Tibial artery (tissue), 4 donors: ENCODE data around the gene METTL8.
"Not testable (repeated sequence)": the region's sequence is repeated elsewhere in the genome, so short reads cannot be mapped to it uniquely, and the experiment has no call there.

Source experiments
- DNase-seq, 2 donors: peaks; one replicate each; pipeline ENCODE4 v3.0.0-alpha.2; 2019
- H3K27ac ChIP-seq, 2 donors: fragments of 200-600 bp; sonication (generic) in 1 of 2; 1 replicate in 1 of 2; 2 replicates in 1 of 2; pipeline ENCODE4 v1.5.1; 2018 to 2019; ENCODE audit warnings: mild to moderate bottlenecking in 1 of 2
- H3K27me3 ChIP-seq, 2 donors: fragments of 200-600 bp; sonication (generic) in 1 of 2; one replicate each; pipeline versions ENCODE4 v1.5.1 to v1.6.0; 2016 to 2019
- H3K36me3 ChIP-seq, 3 donors: fragments of 200-600 bp; sonication (generic) in 2 of 3; one replicate each; pipeline ENCODE4 v1.5.1; 2016 to 2019; ENCODE audit warnings: mild to moderate bottlenecking in 2 of 3
- H3K4me1 ChIP-seq, 4 donors: fragments of 200-600 bp; sonication (generic) in 2 of 4; 1 replicate in 3 of 4; 2 replicates in 1 of 4; pipeline ENCODE4 v1.5.1; 2016 to 2019
- H3K4me3 ChIP-seq, 2 donors: fragments of 200-600 bp; sonication (generic) in 1 of 2; 1 replicate in 1 of 2; 2 replicates in 1 of 2; pipeline ENCODE4 v1.5.1; 2018 to 2019; ENCODE audit warnings: mild to moderate bottlenecking in 2 of 2
- H3K9me3 ChIP-seq, 3 donors: fragments of 200-600 bp; sonication (generic) in 1 of 3; one replicate each; pipeline ENCODE4 v1.5.1; 2016 to 2019
- intact Hi-C: fragments of 100-400 bp; cut with DNase I; formaldehyde crosslinking; loops from one replicate; pipeline ENCODE4 v1.15.0; 2023; ENCODE audit warnings: low total_unique reads
- TF ChIP-seq, protein P1 (sequence below), 2 experiments: fragments of 200-600 bp in 1 of 2; fragments of 450-650 bp in 1 of 2; IDR thresholded peaks; one replicate each; pipeline ENCODE4 v1.5.1; 2017 to 2019; ENCODE audit warnings: antibody characterized with exemption in 2 of 2, mild to moderate bottlenecking in 1 of 2, moderate library complexity in 1 of 2

The METTL8 gene

GRCh38 chr2:171430516-171431410, 3.0 kb downstream of the METTL8 start:
- intact Hi-C loops: loop anchor here (5.0 kb wide), 2 partner anchors 92 to 458 kb away; partner anchors contain the start of gene CYBRD1
- no peak overlapping the region for H3K27ac ChIP-seq
- H3K36me3 ChIP-seq: peaks cover 0 to under 1% (median 0%) of the 10 kb centered on the region in 3 donors
- TF ChIP-seq, protein P1, sequence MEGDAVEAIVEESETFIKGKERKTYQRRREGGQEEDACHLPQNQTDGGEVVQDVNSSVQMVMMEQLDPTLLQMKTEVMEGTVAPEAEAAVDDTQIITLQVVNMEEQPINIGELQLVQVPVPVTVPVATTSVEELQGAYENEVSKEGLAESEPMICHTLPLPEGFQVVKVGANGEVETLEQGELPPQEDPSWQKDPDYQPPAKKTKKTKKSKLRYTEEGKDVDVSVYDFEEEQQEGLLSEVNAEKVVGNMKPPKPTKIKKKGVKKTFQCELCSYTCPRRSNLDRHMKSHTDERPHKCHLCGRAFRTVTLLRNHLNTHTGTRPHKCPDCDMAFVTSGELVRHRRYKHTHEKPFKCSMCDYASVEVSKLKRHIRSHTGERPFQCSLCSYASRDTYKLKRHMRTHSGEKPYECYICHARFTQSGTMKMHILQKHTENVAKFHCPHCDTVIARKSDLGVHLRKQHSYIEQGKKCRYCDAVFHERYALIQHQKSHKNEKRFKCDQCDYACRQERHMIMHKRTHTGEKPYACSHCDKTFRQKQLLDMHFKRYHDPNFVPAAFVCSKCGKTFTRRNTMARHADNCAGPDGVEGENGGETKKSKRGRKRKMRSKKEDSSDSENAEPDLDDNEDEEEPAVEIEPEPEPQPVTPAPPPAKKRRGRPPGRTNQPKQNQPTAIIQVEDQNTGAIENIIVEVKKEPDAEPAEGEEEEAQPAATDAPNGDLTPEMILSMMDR (IDR thresholded peaks at IDR 0.05): no peak
- H3K4me3 ChIP-seq: no peak overlapping the region
- DNase-seq: no peak
- H3K9me3 ChIP-seq: no peaks in the 10 kb centered on the region
- H3K27me3 ChIP-seq: no peaks in the 10 kb centered on the region
- H3K4me1 ChIP-seq: peaks cover 0 to 12% (median 6%) of the 10 kb centered on the region in 4 donors

DNA sequence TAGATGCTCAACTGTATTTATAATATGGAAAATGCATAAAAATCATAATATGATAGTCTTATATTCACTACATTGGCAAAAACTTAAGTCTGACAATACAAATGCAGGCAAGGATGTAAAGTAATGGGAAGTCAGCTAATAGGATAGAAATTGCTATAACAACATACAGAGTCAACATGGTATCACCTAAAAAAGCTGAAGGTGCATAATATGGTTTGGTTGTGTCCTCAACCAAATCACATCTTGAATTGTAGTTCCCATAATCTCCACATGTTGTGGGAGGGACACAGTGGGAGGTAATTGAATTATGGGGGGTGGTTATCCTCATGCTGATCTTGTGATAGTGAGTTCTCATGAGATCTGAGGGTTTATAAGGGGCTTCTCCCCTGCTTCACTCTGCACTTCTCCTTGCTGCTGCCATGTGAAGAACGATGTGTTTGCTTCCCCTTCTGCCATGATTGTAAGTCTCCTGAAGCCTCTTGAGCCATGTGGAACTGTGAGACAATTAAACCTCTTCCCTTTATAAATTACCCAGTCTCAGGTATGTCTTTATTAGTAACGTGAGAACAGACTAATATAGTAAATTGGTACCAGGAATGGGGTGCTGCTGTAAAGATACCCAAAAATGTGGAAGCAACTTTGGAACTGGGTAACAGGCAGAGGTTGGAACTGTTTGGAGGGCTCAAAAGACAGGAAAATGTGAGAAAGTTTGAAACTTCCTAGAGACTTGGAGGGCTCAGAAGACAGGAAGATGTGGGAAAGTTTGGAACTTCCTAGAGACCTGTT, 10.9 kb downstream of the METTL8 start:
- intact Hi-C loops, H3K4me1 ChIP-seq, H3K36me3 ChIP-seq, H3K4me3 ChIP-seq, H3K27me3 ChIP-seq, H3K27ac ChIP-seq, DNase-seq, H3K9me3 ChIP-seq: not testable (repeated sequence)

- no peaks in the 10 kb centered on the region for H3K27me3 ChIP-seq
- peaks cover 0 to 5% (median 0%) of the 10 kb centered on the region in 3 donors for H3K9me3 ChIP-seq
- no peak overlapping the region for H3K27ac ChIP-seq
- H3K4me3 ChIP-seq: no peak overlapping the region
- TF ChIP-seq, protein P1 (IDR thresholded peaks at IDR 0.05): no peak
- no peaks in the 10 kb centered on the region for H3K36me3 ChIP-seq
- intact Hi-C loops: no loop called here
- DNase-seq: no peak
- H3K4me1 ChIP-seq: no peaks in the 10 kb centered on the region
Measured at GRCh38 chr2:171420728-171421563, 12.8 kb downstream of the METTL8 start.

DNA sequence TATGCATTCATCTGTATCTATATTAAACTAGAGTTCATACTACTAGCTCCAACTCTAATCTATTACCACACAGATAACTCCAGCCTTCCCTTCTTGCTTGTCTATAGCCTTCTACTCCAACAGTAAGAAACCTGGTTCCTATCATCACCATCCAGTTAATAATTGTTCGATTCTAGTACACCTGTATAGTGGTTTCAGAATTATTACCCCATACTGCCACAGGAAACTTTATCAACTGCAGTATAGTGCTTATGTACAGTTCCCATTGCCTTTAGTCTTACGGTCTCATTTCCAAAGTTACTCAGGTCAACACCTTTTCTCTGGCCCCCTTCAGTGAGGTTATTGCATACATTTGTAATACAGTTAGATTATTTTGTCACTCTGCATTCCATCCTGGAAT, 14.5 kb downstream of the METTL8 start:
- no peaks in the 10 kb centered on the region for H3K27me3 ChIP-seq

DNA sequence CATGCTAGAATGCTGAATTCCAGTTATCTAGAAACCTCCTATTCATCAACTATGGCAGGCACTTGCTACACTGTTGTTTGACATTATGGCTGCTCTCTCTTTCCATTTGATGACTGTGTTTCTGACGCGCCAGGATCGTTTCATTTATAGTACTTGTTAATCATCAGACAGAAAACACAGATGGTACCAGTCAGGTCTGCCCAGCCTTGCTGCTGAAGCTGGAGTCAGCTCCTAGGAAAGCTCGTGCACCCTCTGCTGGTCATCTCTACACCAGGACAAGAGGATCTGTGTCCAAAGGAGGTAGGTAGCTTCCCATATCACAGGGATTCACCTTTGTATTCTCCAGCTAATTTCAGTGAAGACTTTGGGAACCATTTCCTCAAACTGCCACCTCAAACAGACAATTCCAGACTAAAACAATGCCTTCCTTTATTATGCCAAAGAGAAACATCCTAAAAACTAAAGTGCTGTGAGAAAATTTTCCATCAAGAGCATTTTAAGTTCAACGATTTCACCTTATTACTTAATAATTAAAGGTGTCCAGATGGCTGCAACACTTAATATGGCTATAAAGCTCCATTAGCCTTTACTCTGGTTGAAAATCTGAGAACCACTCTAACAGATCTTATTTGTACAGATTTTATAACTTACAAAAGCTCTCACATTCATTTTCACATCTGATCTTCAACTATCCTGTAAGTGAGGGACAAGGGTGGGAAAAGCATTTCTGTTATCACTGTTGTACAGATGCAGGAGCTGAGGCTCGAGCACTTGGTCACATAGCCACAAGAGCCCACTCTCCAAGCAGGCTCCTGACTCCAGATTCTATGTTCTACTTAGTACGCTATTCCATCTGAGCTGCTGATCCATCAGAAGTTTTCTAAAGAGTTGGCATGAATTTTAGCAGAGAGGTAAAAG, 17.5 kb downstream of the METTL8 start:
- Histone ChIP-seq H3K27me3 (no peaks in the 10 kb centered on the region), H3K27ac (no peak overlapping the region), H3K4me1 (peaks cover 0 to 11% (median 0%) of the 10 kb centered on the region in 4 donors), H3K4me3 (no peak overlapping the region), H3K9me3 (no peaks in the 10 kb centered on the region), H3K36me3 (no peaks in the 10 kb centered on the region)
- intact Hi-C loops: loop anchor here (2.0 to 5.0 kb wide), 2 partner anchors 254 to 441 kb away; partner anchors contain the start of gene TLK1
- TF ChIP-seq, protein P1 (IDR thresholded peaks at IDR 0.05): peak; percentile 75
- peak; percentile 88 for DNase-seq

More for the DNA sequence above, 14.5 kb downstream of the METTL8 start:
- Histone ChIP-seq H3K4me3 (no peak overlapping the region), H3K27ac (no peak overlapping the region), H3K4me1 (peaks cover 0 to 4% (median 0%) of the 10 kb centered on the region in 4 donors), H3K36me3 (no peaks in the 10 kb centered on the region), H3K9me3 (peaks cover 0 to 5% (median 0%) of the 10 kb centered on the region in 3 donors)
- intact Hi-C loops: loop anchor here (5.0 kb wide), 1 partner anchor 257 kb away; the partner anchor contains the start of gene TLK1
- TF ChIP-seq, protein P1 (IDR thresholded peaks at IDR 0.05): no peak
- DNase-seq: no peak

DNA sequence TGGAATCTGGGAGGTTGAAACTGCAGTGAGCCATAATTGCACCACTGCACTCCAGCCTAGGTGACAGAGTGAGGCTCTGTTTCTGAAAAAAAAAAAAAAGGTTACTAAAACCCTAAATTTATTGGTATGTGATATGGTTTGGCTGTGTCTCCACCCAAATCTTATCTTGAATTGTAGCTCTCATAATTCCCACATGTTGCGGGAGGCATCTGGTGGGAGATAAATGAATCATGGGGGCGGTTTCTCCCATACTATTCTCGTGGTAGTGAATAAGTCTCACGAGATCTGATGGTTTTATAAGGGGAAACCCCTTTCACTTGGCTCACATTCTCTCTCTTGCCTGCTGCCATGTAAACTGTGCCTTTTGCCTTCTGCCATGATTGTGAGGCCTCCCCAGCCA, 19.1 kb downstream of the METTL8 start:
- not testable (repeated sequence) for H3K4me3 ChIP-seq, H3K36me3 ChIP-seq, H3K9me3 ChIP-seq, DNase-seq, H3K27me3 ChIP-seq, H3K27ac ChIP-seq
- intact Hi-C loops: loop anchor here (5.0 kb wide), 1 partner anchor 252 kb away; the partner anchor contains the start of gene TLK1
- peaks cover 0 to 13% (median 4%) of the 10 kb centered on the region in 4 donors for H3K4me1 ChIP-seq
